GM03348 (cell line): ENCODE data around the gene NUB1.
"Not testable (repeated sequence)": the region's sequence is repeated elsewhere in the genome, so short reads cannot be mapped to it uniquely, and the experiment has no call there.

Experiments
- DNase-seq: peaks from one replicate; pipeline ENCODE4 v3.0.0; 2012; ENCODE audit warnings: low spot score

The NUB1 gene

GRCh38 chr7:151341357-151342101 is at the start of gene NUB1:
NUB1 (plus strand) TSS chr7:151341812; CDS start chr7:151345350, 3,538 bp downstream.
- peak; percentile 98 for DNase-seq

- no peak for DNase-seq
Measured at GRCh38 chr7:151292850-151293249, 48.8 kb upstream of the NUB1 start.

- no peak for DNase-seq
Measured at GRCh38 chr7:151296202-151296992, 45.2 kb upstream of the NUB1 start.

- no peak for DNase-seq
Measured at GRCh38 chr7:151298765-151299164, 42.8 kb upstream of the NUB1 start.

GRCh38 chr7:151299530-151299929 is 42.1 kb upstream of the NUB1 start:
- no peak for DNase-seq

- DNase-seq, result no peak
Measured at GRCh38 chr7:151299940-151300645, 41.5 kb upstream of the NUB1 start.

GRCh38 chr7:151301471-151302462 is 39.8 kb upstream of the NUB1 start:
- DNase-seq, result no peak

GRCh38 chr7:151304251-151304650 is 37.4 kb upstream of the NUB1 start:
- DNase-seq, result not testable (repeated sequence)

- DNase-seq, result peak; percentile 25
Measured at GRCh38 chr7:151304856-151305255, 36.8 kb upstream of the NUB1 start.

- no peak for DNase-seq
Measured at GRCh38 chr7:151306374-151306773, 35.2 kb upstream of the NUB1 start.

GRCh38 chr7:151306860-151307259 is 34.8 kb upstream of the NUB1 start:
- DNase-seq, result no peak

GRCh38 chr7:151307536-151307935 is 34.1 kb upstream of the NUB1 start:
- DNase-seq, result no peak

GRCh38 chr7:151308256-151308655 is 33.4 kb upstream of the NUB1 start:
- no peak for DNase-seq

- DNase-seq, result no peak
Measured at GRCh38 chr7:151308791-151309190, 32.8 kb upstream of the NUB1 start.

GRCh38 chr7:151309311-151309710 is 32.3 kb upstream of the NUB1 start:
- peak; percentile 88 for DNase-seq

GRCh38 chr7:151310578-151310977 is 31.0 kb upstream of the NUB1 start:
- DNase-seq, result peak; percentile 35

- no peak for DNase-seq
Measured at GRCh38 chr7:151311294-151311864, 30.2 kb upstream of the NUB1 start.

GRCh38 chr7:151312356-151312755 is 29.3 kb upstream of the NUB1 start:
- DNase-seq, result no peak

- DNase-seq, result no peak
Measured at GRCh38 chr7:151312831-151313809, 28.5 kb upstream of the NUB1 start.

GRCh38 chr7:151313857-151314256 is 27.8 kb upstream of the NUB1 start:
- DNase-seq, result peak; percentile 77
